Mesothelial cell of epicardium (in vitro differentiated cells): Measurements from ENCODE around the gene GSE1. TPM values are rescaled to one million over a fixed set of nuclear protein-coding genes. Genes with fewer than 3 reads are reported as not detected.

Experiments
- DNase-seq, 2 experiments: peaks; one replicate each; pipeline ENCODE4 v3.0.0; 2021; ENCODE audit warnings: low spot score in 2 of 2; ENCODE audit not compliant: unreplicated experiment in 2 of 2
- H3K27ac Mint-ChIP-seq: 2 replicates; pipeline ENCODE4 v1.8.0; 2021; ENCODE audit warnings: mixed read lengths
- H3K27me3 Mint-ChIP-seq: 2 replicates; pipeline ENCODE4 v1.8.0; 2021; ENCODE audit warnings: low read depth, mixed read lengths
- H3K36me3 Mint-ChIP-seq: 2 replicates; pipeline ENCODE4 v1.8.0; 2021; ENCODE audit warnings: mixed read lengths
- H3K4me1 Mint-ChIP-seq: 2 replicates; pipeline ENCODE4 v1.8.0; 2021; ENCODE audit warnings: mixed read lengths
- H3K4me3 Mint-ChIP-seq: 2 replicates; pipeline ENCODE4 v1.8.0; 2021; ENCODE audit warnings: mild to moderate bottlenecking, moderate library complexity, mixed read lengths
- H3K9me3 Mint-ChIP-seq: 2 replicates; pipeline ENCODE4 v1.8.0; 2021; ENCODE audit warnings: mixed read lengths
- CTCF ChIP-seq: fragments of 200-600 bp; sonication (generic); IDR thresholded peaks from one replicate; pipeline ENCODE4 v1.5.0; 2021; ENCODE audit warnings: antibody characterized with exemption; ENCODE audit not compliant: unreplicated experiment
- total RNA-seq: library from RNA; stranded (reverse); gene quantifications from 3 replicates; pipeline ENCODE4 v1.2.1, GENCODE V29; 2021

The GSE1 gene
- total RNA-seq, 1 donor from 2014 or later = 218 TPM

- no peak for TF ChIP-seq CTCF
- Mint-ChIP-seq H3K9me3 (no peaks in the 10 kb centered on the region), H3K27ac (no peak overlapping the region), H3K27me3 (no peaks in the 10 kb centered on the region), H3K36me3 (peaks cover 16% of the 10 kb centered on the region), H3K4me3 (no peak overlapping the region), H3K4me1 (peaks cover 17% of the 10 kb centered on the region)
- no peak for DNase-seq
Observed at GRCh38 chr16:85676466-85676865, 63.3 kb downstream of the GSE1 start.

DNA sequence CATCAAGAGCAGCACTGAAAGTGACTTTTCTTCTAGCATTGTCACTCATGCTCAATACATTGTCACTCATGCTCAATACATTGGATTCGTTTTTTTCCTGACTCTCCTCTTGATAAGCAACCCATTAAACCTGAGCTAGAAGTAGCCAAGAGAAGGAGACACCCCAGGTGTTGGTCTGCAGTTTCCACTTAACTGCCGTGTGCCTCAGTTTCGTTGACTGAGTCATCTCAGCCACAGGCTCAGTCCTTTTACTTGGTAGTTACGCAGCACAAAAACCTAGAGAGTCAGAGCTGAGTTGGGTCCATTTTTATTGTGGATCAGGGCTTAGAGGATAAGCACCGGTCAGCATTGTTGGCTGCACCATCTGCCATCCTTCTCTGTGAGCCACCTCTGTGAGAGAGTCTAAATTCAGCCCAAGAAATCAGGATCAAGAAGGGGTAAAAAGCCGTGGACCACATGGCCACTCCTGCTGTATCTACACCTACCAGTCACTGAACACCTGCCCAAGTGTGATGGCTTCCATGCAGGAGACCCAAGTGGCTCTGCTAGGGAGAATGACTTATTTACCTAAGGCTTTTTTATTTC is 64.4 kb downstream of the GSE1 start:
- DNase-seq = no peak
- no peaks in the 10 kb centered on the region for H3K27me3 Mint-ChIP-seq
- H3K4me3 Mint-ChIP-seq = no peak overlapping the region
- TF ChIP-seq CTCF = no peak
- H3K27ac Mint-ChIP-seq = no peak overlapping the region
- H3K36me3 Mint-ChIP-seq = peaks cover 16% of the 10 kb centered on the region
- peaks cover 17% of the 10 kb centered on the region for H3K4me1 Mint-ChIP-seq
- H3K9me3 Mint-ChIP-seq = no peaks in the 10 kb centered on the region

- H3K27me3 Mint-ChIP-seq = no peaks in the 10 kb centered on the region
- no peak overlapping the region for H3K4me3 Mint-ChIP-seq
- no peak overlapping the region for H3K27ac Mint-ChIP-seq
- peaks cover 11% of the 10 kb centered on the region for H3K36me3 Mint-ChIP-seq
- no peak for TF ChIP-seq CTCF
- no peaks in the 10 kb centered on the region for H3K9me3 Mint-ChIP-seq
- H3K4me1 Mint-ChIP-seq = peaks cover 17% of the 10 kb centered on the region
- no peak for DNase-seq
Observed at GRCh38 chr16:85678016-85678415, 64.9 kb downstream of the GSE1 start.

GRCh38 chr16:85678821-85679220 is 65.7 kb downstream of the GSE1 start:
- Mint-ChIP-seq H3K36me3 (peaks cover 11% of the 10 kb centered on the region), H3K27me3 (no peaks in the 10 kb centered on the region), H3K4me3 (no peak overlapping the region), H3K9me3 (no peaks in the 10 kb centered on the region), H3K4me1 (peaks cover 24% of the 10 kb centered on the region), H3K27ac (peak overlapping the region; percentile 17)
- DNase-seq = no peak
- no peak for TF ChIP-seq CTCF

DNA sequence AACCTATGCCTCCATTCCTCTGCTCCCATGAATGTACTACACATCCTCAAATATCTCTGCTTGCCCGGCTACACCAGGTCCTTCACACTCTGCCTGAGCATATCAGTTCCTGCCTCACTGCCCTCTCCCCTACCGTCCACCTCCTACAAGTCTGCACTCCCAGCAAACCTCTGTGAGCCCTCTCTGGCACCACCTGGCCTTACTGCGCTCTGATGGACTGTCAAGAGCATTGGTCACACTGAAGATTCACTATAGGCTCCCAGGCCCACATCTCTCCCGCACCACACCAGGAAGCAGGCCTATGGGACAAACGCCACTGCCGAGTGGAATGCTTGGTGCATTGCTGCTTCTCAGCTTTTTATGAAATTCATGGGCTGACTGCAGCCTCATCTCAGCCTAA is 66.7 kb downstream of the GSE1 start:
- DNase-seq = no peak
- H3K27me3 Mint-ChIP-seq = no peaks in the 10 kb centered on the region
- H3K27ac Mint-ChIP-seq = peak overlapping the region; percentile 33
- no peak overlapping the region for H3K4me3 Mint-ChIP-seq
- no peak for TF ChIP-seq CTCF
- peaks cover 8% of the 10 kb centered on the region for H3K36me3 Mint-ChIP-seq
- H3K4me1 Mint-ChIP-seq = peaks cover 14% of the 10 kb centered on the region
- no peaks in the 10 kb centered on the region for H3K9me3 Mint-ChIP-seq
